K562 (cell line): ENCODE measurements around the gene NOL11. TPM values are rescaled to one million over a fixed set of nuclear protein-coding genes. Genes with fewer than 3 reads are reported as not detected.

Experiments used
- COPS2 ChIP-seq: fragments of 450-650 bp; conservative IDR thresholded peaks from 2 replicates; pipeline ENCODE4 v1.6.1; 2016; ENCODE audit warnings: mild to moderate bottlenecking, moderate library complexity
- NFRKB ChIP-seq: fragments of 450-650 bp; IDR thresholded peaks from 2 replicates; pipeline ENCODE4 v1.6.1; 2016; ENCODE audit warnings: low read depth
- RAD21 ChIP-seq, 2 experiments: fragments of 250-450 bp in 1 of 2; fragments of 450-650 bp in 1 of 2; sonication (Bioruptor Pico) in 1 of 2; formaldehyde crosslinking in 1 of 2; IDR thresholded peaks in 1 of 2; conservative IDR thresholded peaks in 1 of 2; 2 replicates each; pipeline versions ENCODE4 v1.4.0 to v1.8.0; 2020 to 2022; ENCODE audit warnings: mild to moderate bottlenecking in 2 of 2, moderate library complexity in 1 of 2
- polyA plus RNA-seq, 8 experiments: library from polyadenylated mRNA; depleted of rRNA in 4 of 8; stranded (reverse) in 5 of 8; unstranded in 3 of 8; fragments of >200 nt; fragmentation: Nextera tagmentation in 2 of 8; fragmentation: Illumina TruSeq in 1 of 8; extraction: Ambion mirVana in 2 of 8; extraction: Trizol in 1 of 8; gene quantifications; 2 replicates each; pipeline versions ENCODE4 v1.2.1 to v1.2.3, GENCODE V29; 2011 to 2014; ENCODE audit warnings: inconsistent platforms in 1 of 8, missing spikeins in 1 of 8
- total RNA-seq, 7 experiments: library from RNA; depleted of rRNA in 6 of 7; stranded (reverse); fragments of >200 nt in 6 of 7; fragmentation: Illumina TruSeq in 2 of 7; extraction: Trizol in 2 of 7; gene quantifications; 2 replicates each; pipeline versions ENCODE4 v1.2.1 to v1.2.3, GENCODE V29; 2011 to 2021; ENCODE audit warnings: low replicate concordance in 1 of 7
- TF ChIP-seq, protein P1 (sequence below): fragments of 450-650 bp; IDR thresholded peaks from 2 replicates; pipeline ENCODE4 v1.6.1; 2016; ENCODE audit warnings: antibody characterized with exemption
- TF ChIP-seq, protein P2 (sequence below): sonication (generic); formaldehyde crosslinking; IDR thresholded peaks from 2 replicates; pipeline ENCODE4 v1.8.0; 2022; ENCODE audit warnings: mild to moderate bottlenecking, missing genetic modification reagents
- TF ChIP-seq, protein P3 (sequence below): fragments of 250-450 bp; sonication (Bioruptor Pico); IDR thresholded peaks from 2 replicates; pipeline ENCODE4 v1.9.0; 2021; ENCODE audit warnings: mild to moderate bottlenecking, inconsistent platforms

Gene NOL11
- total and polyA plus RNA-seq, 9 of the 15 experiments (the other 6 are each of a cell fraction or from before 2014, with no cell fraction given): 61.1 to 175 (median 121) TPM

DNA sequence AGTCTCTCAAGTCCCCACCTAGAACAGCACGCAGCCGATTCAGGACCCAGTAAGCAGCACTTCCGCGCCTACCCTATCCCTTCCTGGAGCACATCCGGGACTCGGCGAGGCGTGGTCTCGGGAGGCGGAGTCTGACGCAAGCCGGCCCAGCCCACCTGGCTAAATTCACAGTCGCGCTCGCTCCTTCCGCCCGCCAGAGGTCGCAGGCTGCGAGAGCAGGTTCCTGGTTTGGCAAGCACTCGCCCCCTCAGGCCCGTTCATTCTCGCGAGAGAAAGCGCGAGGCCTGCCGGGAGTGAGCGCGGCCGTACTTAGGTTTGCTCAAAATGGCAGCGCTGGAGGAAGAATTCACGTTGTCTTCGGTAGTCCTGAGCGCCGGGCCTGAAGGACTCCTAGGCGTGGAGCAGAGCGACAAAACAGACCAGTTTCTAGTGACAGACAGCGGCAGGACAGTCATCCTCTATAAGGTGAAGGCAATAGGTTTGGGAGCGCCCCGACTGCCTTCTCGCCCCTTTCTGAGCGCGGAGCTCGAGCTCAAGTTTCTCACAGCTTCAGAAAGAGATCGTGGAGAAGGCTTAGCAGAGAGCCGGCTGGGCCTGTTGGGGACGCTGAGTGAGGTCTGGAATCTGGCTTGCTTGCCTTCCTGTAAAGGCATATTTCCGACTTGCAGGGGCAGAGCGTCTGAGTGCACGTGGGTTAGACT lies at the start of gene NOL11 (continued):
- TF ChIP-seq, protein P1, sequence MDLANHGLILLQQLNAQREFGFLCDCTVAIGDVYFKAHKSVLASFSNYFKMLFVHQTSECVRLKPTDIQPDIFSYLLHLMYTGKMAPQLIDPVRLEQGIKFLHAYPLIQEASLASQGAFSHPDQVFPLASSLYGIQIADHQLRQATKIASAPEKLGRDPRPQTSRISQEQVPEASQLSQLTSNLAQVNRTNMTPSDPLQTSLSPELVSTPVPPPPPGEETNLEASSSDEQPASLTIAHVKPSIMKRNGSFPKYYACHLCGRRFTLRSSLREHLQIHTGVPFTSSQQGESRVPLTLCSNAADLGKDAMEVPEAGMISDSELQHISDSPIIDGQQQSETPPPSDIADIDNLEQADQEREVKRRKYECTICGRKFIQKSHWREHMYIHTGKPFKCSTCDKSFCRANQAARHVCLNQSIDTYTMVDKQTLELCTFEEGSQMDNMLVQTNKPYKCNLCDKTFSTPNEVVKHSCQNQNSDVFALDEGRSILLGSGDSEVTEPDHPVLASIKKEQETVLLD: no peak
- TF ChIP-seq COPS2 (no peak), RAD21 (CRISPR knock-in tag; conservative IDR thresholded peaks at IDR 0.05 in 1 of 2, IDR thresholded peaks at IDR 0.05 in 1 of 2) (peak; percentile 69 to 83), NFRKB (peak; percentile 85)
- TF ChIP-seq, protein P2, sequence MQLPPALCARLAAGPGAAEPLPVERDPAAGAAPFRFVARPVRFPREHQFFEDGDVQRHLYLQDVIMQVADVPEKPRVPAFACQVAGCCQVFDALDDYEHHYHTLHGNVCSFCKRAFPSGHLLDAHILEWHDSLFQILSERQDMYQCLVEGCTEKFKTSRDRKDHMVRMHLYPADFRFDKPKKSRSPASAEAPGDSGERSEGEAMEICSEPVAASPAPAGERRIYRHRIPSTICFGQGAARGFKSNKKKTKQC (CRISPR knock-in tag): no peak; the same call in 1 of the 2 replicates
- TF ChIP-seq, protein P3, sequence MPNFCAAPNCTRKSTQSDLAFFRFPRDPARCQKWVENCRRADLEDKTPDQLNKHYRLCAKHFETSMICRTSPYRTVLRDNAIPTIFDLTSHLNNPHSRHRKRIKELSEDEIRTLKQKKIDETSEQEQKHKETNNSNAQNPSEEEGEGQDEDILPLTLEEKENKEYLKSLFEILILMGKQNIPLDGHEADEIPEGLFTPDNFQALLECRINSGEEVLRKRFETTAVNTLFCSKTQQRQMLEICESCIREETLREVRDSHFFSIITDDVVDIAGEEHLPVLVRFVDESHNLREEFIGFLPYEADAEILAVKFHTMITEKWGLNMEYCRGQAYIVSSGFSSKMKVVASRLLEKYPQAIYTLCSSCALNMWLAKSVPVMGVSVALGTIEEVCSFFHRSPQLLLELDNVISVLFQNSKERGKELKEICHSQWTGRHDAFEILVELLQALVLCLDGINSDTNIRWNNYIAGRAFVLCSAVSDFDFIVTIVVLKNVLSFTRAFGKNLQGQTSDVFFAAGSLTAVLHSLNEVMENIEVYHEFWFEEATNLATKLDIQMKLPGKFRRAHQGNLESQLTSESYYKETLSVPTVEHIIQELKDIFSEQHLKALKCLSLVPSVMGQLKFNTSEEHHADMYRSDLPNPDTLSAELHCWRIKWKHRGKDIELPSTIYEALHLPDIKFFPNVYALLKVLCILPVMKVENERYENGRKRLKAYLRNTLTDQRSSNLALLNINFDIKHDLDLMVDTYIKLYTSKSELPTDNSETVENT (CRISPR knock-in tag): peak; percentile 73; the same call in 1 of the 2 replicates
